Measurements from ENCODE around the gene CHCHD4. TPM values are rescaled to one million over a fixed set of nuclear protein-coding genes. Genes with fewer than 3 reads are reported as not detected.

The CHCHD4 gene
- total and polyA plus RNA-seq, 2 of the 13 experiments (the other 11 are each of a cell fraction or from before 2014, with no cell fraction given), result 15.8 to 24.1 TPM

- no peak for TF ChIP-seq SOX13 (IDR thresholded peaks at IDR 0.05)
- TF ChIP-seq SOX13 (CRISPR knock-in tag; conservative IDR thresholded peaks at IDR 0.05 in 1 of 2, IDR thresholded peaks at IDR 0.05 in 1 of 2), result 0 out of 4 replicates have a peak, but pooled peaks of 1 of the 2 experiments have one; percentile 2
- TF ChIP-seq PAF1 (CRISPR knock-in tag; IDR thresholded peaks at IDR 0.05), result peak; percentile 84; the same call in 1 of the 2 replicates
- TF ChIP-seq FOSL2 (CRISPR knock-in tag; IDR thresholded peaks at IDR 0.05), result peak; percentile 69
- TF ChIP-seq CEBPB (IDR thresholded peaks at IDR 0.05; ENCODE audit: borderline replicate concordance, low read depth, low read length), result peak; percentile 74
- TF ChIP-seq TEAD3 (CRISPR knock-in tag; optimal IDR thresholded peaks at IDR 0.05; ENCODE audit: borderline replicate concordance), result peak; percentile 39
Measured at GRCh38 chr3:14143271-14144225, 18.9 kb upstream of the CHCHD4 start (continued).

GRCh38 chr3:14142567-14143270 lies 18.0 kb upstream of the CHCHD4 start:
- H3K4me3 ChIP-seq (replicated peaks in 1 of 3; ENCODE audit: insufficient read depth in 1 of 3, low read depth in 2 of 3, low read length in 3 of 3), result no peak overlapping the region
- intact Hi-C loops (cut with micrococcal nuclease; ENCODE audit: unreplicated experiment), result no loop called here
- FAIRE-seq (no peak), ATAC-seq (no peak), DNase-seq (ENCODE audit: low spot score) (no peak)
- H3K79me2 ChIP-seq (ENCODE audit: insufficient read depth, low read length), result no peaks in the 10 kb centered on the region
- in situ Hi-C loops (cut with HindIII; ENCODE audit: extremely low pct_ligation_motif_present, low pct_unique_long_range_greater_than_20kb), result no loop called here
- TF ChIP-seq SNRNP70 (IDR thresholded peaks at IDR 0.05; ENCODE audit: low read depth, low read length) (no peak), JUN (CRISPR knock-in tag; IDR thresholded peaks at IDR 0.05) (no peak), BRF2 (CRISPR knock-in tag; IDR thresholded peaks at IDR 0.05) (no peak), ZNF253 (CRISPR knock-in tag; IDR thresholded peaks at IDR 0.05; ENCODE audit: borderline replicate concordance) (no peak), ZNF678 (CRISPR knock-in tag; IDR thresholded peaks at IDR 0.05) (no peak), POLR2G (IDR thresholded peaks at IDR 0.05; ENCODE audit: low read depth, low read length) (0 out of 2 replicates have a peak, but pooled peaks have one; percentile 29), ZNF576 (CRISPR knock-in tag; IDR thresholded peaks at IDR 0.05) (no peak)
- no peaks in the 10 kb centered on the region for H3K27me3 ChIP-seq (ENCODE audit: control insufficient read depth in 1 of 2, insufficient read depth in 2 of 2, low read length in 2 of 2)
- peaks cover 20% of the 10 kb centered on the region for H3K4me1 ChIP-seq (ENCODE audit: insufficient read depth, low read length)
- H3K9me3 ChIP-seq (ENCODE audit: low read length), result no peaks in the 10 kb centered on the region
- H2AFZ ChIP-seq (ENCODE audit: low read length), result no peak overlapping the region
- H4K20me1 ChIP-seq (ENCODE audit: insufficient read depth, low read length), result no peaks in the 10 kb centered on the region; the same call in 1 of the 2 replicates
- no peak overlapping the region for H3K9ac ChIP-seq (ENCODE audit: insufficient read depth, low read depth, low read length)
- peak overlapping the region; percentile 96 for H3K27ac ChIP-seq (ENCODE audit: extremely low read length, insufficient read depth, low read length)
- TSS peak; percentile 43 for BruUV-seq (replicated peaks)
- H3K4me2 ChIP-seq (ENCODE audit: low read depth, low read length), result no peak overlapping the region
- POLR2A ChIA-PET, result interaction anchor here (1.0 to 4.4 kb wide), 2 partner anchors 17 to 36 kb away, joined by 3 to 21 read pairs; partner anchors contain the start of genes LSM3 and XPC
- CTCF ChIA-PET (ENCODE audit: low intra/inter-chr PET ratio, low total read pairs), result no interaction called here
- peaks cover 13 to 48% of the 10 kb centered on the region in 2 experiments; a peak in 4 of 5 replicates for H3K36me3 ChIP-seq (replicated peaks in 1 of 2; ENCODE audit: control insufficient read depth in 1 of 2, insufficient read depth in 2 of 2, low read length in 2 of 2)
- WGBS (ENCODE audit: low lambda C conversion rate), result 93% methylated on average over 8 of the region's 8 CpGs
